ENCODE measurements around the gene ALG12.

ALG12 gene

GRCh38 chr22:49910229-49911155 lies 7.7 kb downstream of the ALG12 start:
- DNase-seq: no peak

DNA sequence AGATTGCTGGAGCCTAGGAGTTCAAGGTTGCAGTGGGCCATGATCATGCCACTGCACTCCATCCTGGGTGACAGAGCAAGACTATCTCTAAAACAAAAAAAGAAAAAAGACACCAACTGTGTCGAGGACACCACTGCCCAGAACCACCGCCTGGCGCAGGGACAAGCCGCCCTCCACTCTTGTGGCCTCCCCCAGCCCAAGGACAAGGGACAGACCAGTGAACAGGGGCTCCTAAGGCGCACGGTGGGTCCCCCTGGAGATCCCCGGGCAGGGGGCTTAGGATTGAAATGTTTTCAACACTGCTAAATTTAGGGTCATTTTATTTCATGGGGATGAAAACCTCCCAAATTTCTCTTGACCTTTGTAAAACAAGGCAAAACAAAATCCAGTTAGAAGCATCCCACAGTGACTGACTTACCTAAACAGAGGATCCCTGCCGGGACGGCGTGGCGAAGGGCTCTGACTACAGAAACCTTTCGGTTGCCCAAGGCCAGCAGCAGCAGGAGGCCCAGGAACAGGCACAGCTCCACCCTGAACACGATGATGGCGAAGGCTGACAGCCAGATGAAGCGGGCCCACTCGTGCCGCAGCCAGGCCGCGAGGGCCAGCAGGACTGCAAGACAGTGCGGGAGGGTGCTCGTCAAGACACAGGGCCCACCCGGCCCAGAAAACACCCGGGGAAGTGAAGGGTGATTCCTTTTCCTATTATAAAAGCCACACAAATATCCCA lies 8.6 kb downstream of the ALG12 start:
- DNase-seq: no peak

- no peak for DNase-seq
These were observed 10.4 kb downstream of the ALG12 start for GRCh38 chr22:49907807-49908206.

DNA sequence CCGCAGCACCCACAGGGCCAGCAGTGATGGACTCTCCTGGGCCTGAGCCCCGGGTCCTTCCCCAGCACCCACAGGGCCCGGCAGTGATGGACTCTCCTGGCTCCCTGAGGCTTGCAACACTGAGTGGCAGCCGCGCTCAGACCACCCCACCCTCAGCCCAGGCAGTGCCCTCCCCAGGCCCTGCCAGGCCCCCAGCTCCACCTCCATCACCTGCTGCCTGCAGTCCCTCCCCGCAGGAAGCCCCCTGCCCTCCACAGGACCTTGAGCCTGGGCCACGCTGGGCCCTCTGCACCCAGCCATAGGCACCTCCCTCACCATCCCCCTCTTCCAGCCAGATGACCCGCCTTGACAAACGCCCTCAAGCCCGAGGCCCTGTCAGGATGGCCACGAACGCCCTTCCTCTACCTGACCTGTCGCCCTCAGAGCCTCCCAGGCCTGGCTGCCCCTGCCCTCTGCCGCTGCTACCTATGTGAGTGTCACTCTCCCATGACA lies 11.4 kb downstream of the ALG12 start:
- no peak for DNase-seq

DNA sequence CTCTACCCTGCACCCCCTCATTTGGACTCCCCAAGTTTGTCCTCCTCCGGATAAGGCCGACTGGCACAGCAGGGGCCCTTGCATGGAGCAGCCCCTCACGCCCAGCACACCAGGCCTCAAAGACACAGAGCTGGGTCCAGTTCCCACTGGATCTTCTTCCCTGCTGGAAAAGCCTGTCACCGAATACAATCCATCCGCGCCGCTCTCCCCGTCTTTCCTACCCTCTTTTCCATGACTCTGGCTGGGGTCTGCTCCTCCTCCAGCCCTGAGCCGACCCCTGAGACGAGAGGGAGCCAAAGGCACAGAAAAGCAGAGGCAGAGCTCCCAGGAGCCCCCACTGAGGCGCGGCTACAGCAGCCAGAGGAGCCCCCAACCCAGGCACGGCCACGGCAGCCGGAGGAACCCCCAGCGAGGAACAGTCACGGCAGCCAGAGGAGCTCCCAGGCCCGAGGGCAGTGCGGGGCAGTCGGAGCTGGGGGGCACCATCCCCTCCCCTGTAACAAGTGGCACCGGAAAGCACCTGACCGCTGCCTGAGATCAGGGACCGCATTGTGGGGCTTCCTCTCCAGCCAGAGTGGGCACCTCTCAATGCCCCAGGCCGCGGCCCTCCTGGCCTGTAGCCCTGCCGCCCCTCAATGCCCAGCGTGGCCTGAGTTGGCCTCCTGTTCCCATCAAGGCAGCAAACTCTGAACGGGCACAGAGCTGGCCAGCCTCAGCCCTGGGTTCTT lies 12.0 kb downstream of the ALG12 start:
- DNase-seq: no peak

- no peak for DNase-seq
These were observed 12.8 kb downstream of the ALG12 start for GRCh38 chr22:49905465-49905864.

- no peak for DNase-seq
These were observed 14.2 kb downstream of the ALG12 start for GRCh38 chr22:49904040-49904369.

DNA sequence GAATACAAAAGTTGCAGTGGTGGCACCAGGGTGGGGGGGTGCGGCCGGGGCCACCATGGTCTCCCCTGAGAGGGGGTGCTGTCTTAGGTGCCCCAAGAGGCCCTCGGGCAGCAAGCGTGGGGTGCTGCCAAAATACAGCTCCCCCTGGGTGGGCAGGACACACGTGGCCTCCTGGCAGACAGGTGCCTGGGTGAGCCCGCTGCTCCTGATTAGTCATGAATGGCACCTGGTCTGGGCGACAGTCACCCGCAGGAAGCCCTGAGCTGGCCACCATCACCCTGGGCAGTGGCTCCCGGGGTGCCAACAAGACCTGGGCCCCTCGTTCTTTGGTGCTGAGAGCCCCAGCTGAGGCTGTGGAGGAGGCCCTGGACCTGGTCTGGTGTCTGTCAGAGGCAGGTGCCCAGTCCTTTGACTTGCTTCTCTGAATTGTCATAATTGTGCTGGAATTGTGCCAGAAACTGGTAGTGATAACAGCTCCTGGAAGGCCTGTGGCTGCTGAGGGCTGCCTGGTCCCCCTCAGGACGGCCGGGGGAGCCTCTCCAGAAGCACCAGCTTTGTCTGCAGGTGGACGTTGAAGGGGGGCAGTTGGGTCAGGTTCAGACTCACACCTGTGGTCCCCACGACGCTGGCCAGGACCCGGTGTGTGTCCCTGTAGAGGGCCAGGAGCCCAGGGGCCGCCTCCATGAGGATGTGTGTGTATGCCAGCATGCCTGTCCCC lies 14.8 kb downstream of the ALG12 start:
- no peak for DNase-seq

- DNase-seq: no peak
These were observed 16.8 kb downstream of the ALG12 start for GRCh38 chr22:49901457-49901856.

GRCh38 chr22:49900441-49901230 lies 17.6 kb downstream of the ALG12 start:
- DNase-seq: no peak

DNA sequence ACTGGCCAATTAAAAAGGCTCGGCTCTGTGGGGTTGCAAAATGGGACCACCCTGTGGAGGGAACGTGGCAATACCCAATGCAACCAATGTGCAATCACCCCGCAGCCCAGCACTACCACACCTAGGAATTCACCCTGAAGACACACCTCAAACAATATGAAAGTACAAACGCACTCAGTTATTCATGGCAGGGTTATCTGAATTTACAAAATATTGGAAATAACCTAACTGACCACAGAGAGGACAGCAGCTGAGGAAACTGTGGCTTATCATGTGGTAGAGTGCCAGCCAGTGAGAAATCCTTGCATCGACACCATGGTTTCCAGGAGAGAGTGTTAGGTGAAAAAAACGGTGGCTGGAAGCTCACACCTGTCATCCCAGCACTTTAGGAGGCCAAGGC lies 18.7 kb downstream of the ALG12 start:
- no peak for DNase-seq

GRCh38 chr22:49897015-49897684 lies 21.1 kb downstream of the ALG12 start:
- DNase-seq: no peak

DNA sequence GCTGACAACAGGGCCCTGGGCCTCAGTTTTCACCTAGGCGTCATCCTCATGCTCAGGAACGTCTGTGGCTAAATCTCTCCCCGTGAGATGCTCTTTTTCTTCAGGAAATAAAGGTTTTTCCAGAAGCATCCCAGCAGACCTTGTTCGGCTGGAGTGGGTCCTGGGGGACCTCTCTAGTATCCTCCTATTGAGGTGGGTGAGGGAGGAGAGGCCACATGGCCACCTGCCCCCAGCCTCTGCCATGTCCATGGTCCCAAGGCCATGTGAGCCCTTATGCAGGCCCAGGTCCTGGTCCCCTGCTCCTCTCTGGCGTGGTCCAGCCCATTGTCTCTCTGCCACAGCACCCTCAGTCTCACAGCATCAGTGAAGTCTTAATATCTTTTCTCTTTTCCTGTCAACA lies 22.0 kb downstream of the ALG12 start:
- no peak for DNase-seq

- no peak for DNase-seq
These were observed 23.8 kb downstream of the ALG12 start for GRCh38 chr22:49894322-49895054.

DNA sequence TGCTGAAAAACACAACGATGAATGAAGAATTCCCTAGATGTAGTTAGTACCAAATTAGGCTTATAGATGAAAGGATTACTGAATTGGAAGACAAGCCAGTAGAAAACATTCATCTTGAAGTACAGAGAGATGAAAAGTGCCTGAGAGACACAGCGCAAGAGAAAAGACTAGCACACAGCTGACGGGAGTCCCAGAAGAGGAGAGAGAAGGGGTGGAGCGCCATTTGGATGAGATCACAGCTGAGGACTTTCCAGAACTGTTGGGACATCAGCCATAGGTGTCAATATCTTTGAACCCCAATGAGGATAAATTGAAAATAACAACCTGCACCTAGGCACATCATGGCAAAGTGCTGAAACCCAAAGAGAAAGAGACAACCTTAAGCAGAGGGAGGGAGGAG lies 25.2 kb downstream of the ALG12 start:
- no peak for DNase-seq

DNA sequence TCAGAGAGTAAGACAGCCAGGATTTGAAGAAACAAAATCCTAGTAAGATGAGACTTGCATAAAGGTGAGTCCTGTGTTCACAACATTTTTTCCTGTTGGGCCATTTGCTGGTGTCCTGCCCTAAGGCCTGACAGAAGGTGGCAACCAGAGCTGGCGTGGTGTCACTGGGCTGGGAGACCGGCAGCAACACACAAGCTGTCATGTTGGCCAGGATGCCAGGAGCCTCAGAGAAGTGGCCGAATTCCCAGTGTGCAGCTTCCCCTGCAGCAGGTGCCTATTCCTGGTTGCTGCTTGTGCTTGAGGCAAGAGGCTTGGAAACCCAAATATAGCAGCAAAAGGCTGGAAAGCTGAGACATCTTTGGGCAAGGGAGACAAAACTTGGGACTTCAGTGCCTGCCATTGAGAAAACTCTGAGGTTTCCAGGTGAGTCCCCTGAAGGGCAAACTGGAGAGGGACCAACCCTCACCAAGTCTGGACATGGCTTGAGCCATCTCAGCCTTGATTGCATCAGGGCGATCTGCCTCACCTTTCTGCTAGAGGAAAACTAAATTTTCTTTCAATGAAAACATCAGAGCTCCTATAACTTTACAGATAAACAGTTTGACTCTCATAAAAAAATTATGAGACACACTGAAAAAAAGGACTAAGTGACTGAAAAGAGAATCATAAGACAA lies 25.9 kb downstream of the ALG12 start:
- DNase-seq: no peak

- DNase-seq: no peak
These were observed 29.2 kb downstream of the ALG12 start for GRCh38 chr22:49889071-49889470.

DNA sequence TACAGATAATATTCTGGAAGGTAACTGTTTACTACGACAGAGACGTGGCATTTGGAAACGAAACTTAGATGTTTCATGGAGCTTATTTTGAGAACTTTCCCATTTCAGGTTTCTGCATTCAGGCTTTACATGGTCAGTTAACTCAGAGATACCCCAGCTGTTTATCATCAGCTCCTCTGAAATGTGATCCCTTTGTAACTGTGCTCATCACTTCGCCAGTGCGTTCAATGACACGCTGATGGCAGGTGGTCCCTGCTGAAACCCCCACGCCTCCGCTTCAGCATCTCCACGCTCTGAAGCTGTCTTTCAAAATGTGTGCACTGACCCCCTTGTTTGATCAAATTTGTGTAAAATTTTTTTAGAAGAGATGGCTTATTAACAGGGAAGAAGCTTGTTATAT lies 30.5 kb downstream of the ALG12 start:
- no peak for DNase-seq

DNA sequence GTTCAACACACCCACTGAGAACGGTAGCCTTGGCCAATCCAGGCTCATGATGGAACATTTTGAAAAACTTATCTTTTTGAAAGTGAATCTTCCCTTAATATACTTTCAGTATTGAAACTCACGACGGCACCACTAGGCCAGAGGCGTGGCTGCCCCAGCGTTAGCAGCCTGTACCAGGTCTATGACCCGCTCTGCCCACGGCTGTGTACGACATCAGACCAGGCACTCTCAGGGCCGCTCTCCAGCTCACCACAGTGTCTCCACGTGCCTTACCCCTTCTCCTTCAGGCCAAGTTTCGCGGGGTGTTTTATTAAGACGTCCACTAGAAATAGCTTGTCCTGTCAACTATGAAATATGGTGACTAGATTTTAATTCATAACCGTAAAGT lies 31.2 kb downstream of the ALG12 start:
- DNase-seq: no peak
